ENCODE measurements around the gene OLIG3. TPM values are rescaled to one million over a fixed set of nuclear protein-coding genes. Genes with fewer than 3 reads are reported as not detected.

OLIG3 gene
- polyA plus RNA-seq, 1 of the 3 experiments (the other 2 are of a cell fraction): not detected

DNA sequence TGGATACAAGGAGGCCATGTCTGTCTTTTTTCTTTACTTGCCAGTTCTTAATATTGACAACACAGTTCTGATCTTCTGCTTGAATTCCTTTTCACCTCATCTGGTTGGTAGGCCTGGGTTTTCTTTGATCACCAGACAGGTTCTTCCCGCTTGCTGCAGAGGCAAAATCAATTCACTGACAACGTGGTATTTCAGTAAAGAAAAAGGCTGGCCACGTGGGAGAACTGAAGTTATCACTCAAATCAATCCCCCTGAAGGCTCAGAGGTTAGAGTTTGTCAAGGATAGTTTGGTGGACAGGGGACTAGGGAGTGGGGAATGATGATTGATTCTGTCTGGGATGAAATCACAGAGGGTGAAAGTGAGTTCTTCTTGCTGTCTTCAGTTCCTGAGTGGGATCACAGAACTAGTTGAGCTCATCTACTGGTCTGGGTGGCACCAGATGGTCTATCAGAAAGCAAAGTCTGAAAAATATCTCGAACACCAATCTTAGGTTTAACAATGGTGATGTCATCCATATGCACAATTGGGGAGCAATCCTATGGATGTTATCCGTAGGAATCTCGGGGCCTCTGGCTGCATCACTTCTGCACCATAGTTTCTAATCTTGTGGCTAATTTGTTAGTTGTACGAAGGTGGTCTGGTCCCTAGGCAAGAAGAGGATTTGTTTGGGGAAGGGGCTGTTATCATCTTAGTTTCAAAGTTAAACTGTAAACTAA, 37.3 kb upstream of the OLIG3 start:
- H3K9me3 ChIP-seq: no peaks in the 10 kb centered on the region
- TF ChIP-seq MEF2A (IDR thresholded peaks at IDR 0.05; ENCODE audit: borderline replicate concordance, low read depth) (no peak), TCF12 (IDR thresholded peaks at IDR 0.05) (no peak), RAD21 (IDR thresholded peaks at IDR 0.05; ENCODE audit: low read length) (no peak), ELF1 (IDR thresholded peaks at IDR 0.05) (no peak), EZH2phosphoT487 (IDR thresholded peaks at IDR 0.05; ENCODE audit: borderline replicate concordance, low read depth) (no peak)
- ChIA-PET CTCF (no interaction called here), POLR2A (no interaction called here)
- no peak overlapping the region for H3K9ac ChIP-seq
- H2AFZ ChIP-seq (ENCODE audit: low read depth): no peak overlapping the region
- no peaks in the 10 kb centered on the region for H3F3A ChIP-seq (replicated peaks; ENCODE audit: insufficient read depth)
- H3K9me2 ChIP-seq: no peaks in the 10 kb centered on the region
- H3K27ac ChIP-seq (ENCODE audit: low read depth in 2 of 2, low read length in 1 of 2): no peak overlapping the region
- H3K4me3 ChIP-seq (ENCODE audit: low read depth in 2 of 2, low read length in 1 of 2): no peak overlapping the region
- no peaks in the 10 kb centered on the region for H3K4me1 ChIP-seq (ENCODE audit: control insufficient read depth in 1 of 2, insufficient read depth in 2 of 2, low read depth in 1 of 2, low read length in 1 of 2)
- no peaks in the 10 kb centered on the region for H3K79me2 ChIP-seq (ENCODE audit: insufficient read depth)
- no peak for DNase-seq
- no peaks in the 10 kb centered on the region for H3K36me3 ChIP-seq (replicated peaks in 1 of 2; ENCODE audit: control insufficient read depth in 1 of 2, insufficient read depth in 2 of 2, low read length in 1 of 2)
- no peaks in the 10 kb centered on the region for H3K27me3 ChIP-seq (ENCODE audit: insufficient read depth)
- H4K20me1 ChIP-seq (ENCODE audit: insufficient read depth): no peaks in the 10 kb centered on the region
- under 1% methylated on average over 7 of the region's 7 CpGs for WGBS (ENCODE audit: low lambda C conversion rate)
- no peak overlapping the region for H3K4me2 ChIP-seq

GRCh38 chr6:137530404-137530803, 36.2 kb upstream of the OLIG3 start:
- 0% methylated on average over 1 of the region's 1 CpG for WGBS (ENCODE audit: low lambda C conversion rate)
- DNase-seq: no peak
- Histone ChIP-seq H3K4me1 (ENCODE audit: control insufficient read depth in 1 of 2, insufficient read depth in 2 of 2, low read depth in 1 of 2, low read length in 1 of 2) (no peaks in the 10 kb centered on the region), H3K36me3 (replicated peaks in 1 of 2; ENCODE audit: control insufficient read depth in 1 of 2, insufficient read depth in 2 of 2, low read length in 1 of 2) (no peaks in the 10 kb centered on the region), H3K79me2 (ENCODE audit: insufficient read depth) (no peaks in the 10 kb centered on the region), H3K9ac (no peak overlapping the region), H3F3A (replicated peaks; ENCODE audit: insufficient read depth) (no peaks in the 10 kb centered on the region), H3K27me3 (ENCODE audit: insufficient read depth) (no peaks in the 10 kb centered on the region), H3K9me3 (no peaks in the 10 kb centered on the region), H3K4me3 (ENCODE audit: low read depth in 2 of 2, low read length in 1 of 2) (no peak overlapping the region), H3K4me2 (no peak overlapping the region), H2AFZ (ENCODE audit: low read depth) (no peak overlapping the region), H4K20me1 (ENCODE audit: insufficient read depth) (no peaks in the 10 kb centered on the region), H3K27ac (ENCODE audit: low read depth in 2 of 2, low read length in 1 of 2) (no peak overlapping the region), H3K9me2 (no peaks in the 10 kb centered on the region)
- POLR2A ChIA-PET: no interaction called here
- CTCF ChIA-PET: interaction anchor here (1.0 to 1.4 kb wide), 2 partner anchors 28 to 34 kb away, joined by 3 read pairs; no protein-coding TSS in a partner anchor
- no peak for TF ChIP-seq PBX3 (IDR thresholded peaks at IDR 0.05)
- no peak for TF ChIP-seq NFIC (IDR thresholded peaks at IDR 0.05; ENCODE audit: borderline replicate concordance)
- TF ChIP-seq GABPA (IDR thresholded peaks at IDR 0.05; ENCODE audit: low read depth): no peak
- TF ChIP-seq TCF12 (IDR thresholded peaks at IDR 0.05): no peak
- no peak for TF ChIP-seq EP300 (IDR thresholded peaks at IDR 0.05; ENCODE audit: borderline replicate concordance in 1 of 2, low read depth in 1 of 2, low read length in 1 of 2)
- TF ChIP-seq FOXM1 (IDR thresholded peaks at IDR 0.05; ENCODE audit: low read depth): no peak
- TF ChIP-seq ZBTB33 (IDR thresholded peaks at IDR 0.05; ENCODE audit: borderline replicate concordance, low read depth): no peak
- no peak for TF ChIP-seq MEF2A (IDR thresholded peaks at IDR 0.05; ENCODE audit: borderline replicate concordance, low read depth)
- no peak for TF ChIP-seq CHD2 (IDR thresholded peaks at IDR 0.05; ENCODE audit: low read length, partially characterized antibody)
- TF ChIP-seq RFX5 (IDR thresholded peaks at IDR 0.05; ENCODE audit: low read length): no peak
- TF ChIP-seq, protein P1, sequence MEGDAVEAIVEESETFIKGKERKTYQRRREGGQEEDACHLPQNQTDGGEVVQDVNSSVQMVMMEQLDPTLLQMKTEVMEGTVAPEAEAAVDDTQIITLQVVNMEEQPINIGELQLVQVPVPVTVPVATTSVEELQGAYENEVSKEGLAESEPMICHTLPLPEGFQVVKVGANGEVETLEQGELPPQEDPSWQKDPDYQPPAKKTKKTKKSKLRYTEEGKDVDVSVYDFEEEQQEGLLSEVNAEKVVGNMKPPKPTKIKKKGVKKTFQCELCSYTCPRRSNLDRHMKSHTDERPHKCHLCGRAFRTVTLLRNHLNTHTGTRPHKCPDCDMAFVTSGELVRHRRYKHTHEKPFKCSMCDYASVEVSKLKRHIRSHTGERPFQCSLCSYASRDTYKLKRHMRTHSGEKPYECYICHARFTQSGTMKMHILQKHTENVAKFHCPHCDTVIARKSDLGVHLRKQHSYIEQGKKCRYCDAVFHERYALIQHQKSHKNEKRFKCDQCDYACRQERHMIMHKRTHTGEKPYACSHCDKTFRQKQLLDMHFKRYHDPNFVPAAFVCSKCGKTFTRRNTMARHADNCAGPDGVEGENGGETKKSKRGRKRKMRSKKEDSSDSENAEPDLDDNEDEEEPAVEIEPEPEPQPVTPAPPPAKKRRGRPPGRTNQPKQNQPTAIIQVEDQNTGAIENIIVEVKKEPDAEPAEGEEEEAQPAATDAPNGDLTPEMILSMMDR (IDR thresholded peaks at IDR 0.05): no peak
- no peak for TF ChIP-seq POLR2AphosphoS5 (IDR thresholded peaks at IDR 0.05; ENCODE audit: low read depth, low read length)
- no peak for TF ChIP-seq EZH2phosphoT487 (IDR thresholded peaks at IDR 0.05; ENCODE audit: borderline replicate concordance, low read depth)
- TF ChIP-seq NRF1 (IDR thresholded peaks at IDR 0.05; ENCODE audit: low read depth, low read length): no peak
- no peak for TF ChIP-seq ELF1 (IDR thresholded peaks at IDR 0.05)
- TF ChIP-seq, protein P2, sequence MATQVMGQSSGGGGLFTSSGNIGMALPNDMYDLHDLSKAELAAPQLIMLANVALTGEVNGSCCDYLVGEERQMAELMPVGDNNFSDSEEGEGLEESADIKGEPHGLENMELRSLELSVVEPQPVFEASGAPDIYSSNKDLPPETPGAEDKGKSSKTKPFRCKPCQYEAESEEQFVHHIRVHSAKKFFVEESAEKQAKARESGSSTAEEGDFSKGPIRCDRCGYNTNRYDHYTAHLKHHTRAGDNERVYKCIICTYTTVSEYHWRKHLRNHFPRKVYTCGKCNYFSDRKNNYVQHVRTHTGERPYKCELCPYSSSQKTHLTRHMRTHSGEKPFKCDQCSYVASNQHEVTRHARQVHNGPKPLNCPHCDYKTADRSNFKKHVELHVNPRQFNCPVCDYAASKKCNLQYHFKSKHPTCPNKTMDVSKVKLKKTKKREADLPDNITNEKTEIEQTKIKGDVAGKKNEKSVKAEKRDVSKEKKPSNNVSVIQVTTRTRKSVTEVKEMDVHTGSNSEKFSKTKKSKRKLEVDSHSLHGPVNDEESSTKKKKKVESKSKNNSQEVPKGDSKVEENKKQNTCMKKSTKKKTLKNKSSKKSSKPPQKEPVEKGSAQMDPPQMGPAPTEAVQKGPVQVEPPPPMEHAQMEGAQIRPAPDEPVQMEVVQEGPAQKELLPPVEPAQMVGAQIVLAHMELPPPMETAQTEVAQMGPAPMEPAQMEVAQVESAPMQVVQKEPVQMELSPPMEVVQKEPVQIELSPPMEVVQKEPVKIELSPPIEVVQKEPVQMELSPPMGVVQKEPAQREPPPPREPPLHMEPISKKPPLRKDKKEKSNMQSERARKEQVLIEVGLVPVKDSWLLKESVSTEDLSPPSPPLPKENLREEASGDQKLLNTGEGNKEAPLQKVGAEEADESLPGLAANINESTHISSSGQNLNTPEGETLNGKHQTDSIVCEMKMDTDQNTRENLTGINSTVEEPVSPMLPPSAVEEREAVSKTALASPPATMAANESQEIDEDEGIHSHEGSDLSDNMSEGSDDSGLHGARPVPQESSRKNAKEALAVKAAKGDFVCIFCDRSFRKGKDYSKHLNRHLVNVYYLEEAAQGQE (IDR thresholded peaks at IDR 0.05; ENCODE audit: low read depth, low read length): no peak
- no peak for TF ChIP-seq MAX (IDR thresholded peaks at IDR 0.05; ENCODE audit: low read depth)
